BJ (cell line): ENCODE measurements around the gene DNAH10. TPM values are rescaled to one million over a fixed set of nuclear protein-coding genes. Genes with fewer than 3 reads are reported as not detected.

Experiments used
- CTCF ChIA-PET: fragments of 350-600 bp; formaldehyde crosslinking; extraction: SDS; loops from one replicate; lab custom pipeline; 2021; ENCODE audit warnings: antibody characterized with exemption, inconsistent platforms; lab: Yijun Ruan, JAX
- POLR2A ChIA-PET: fragments of 300-600 bp; sonication (Branson Sonifier 250); formaldehyde crosslinking; extraction: SDS; loops from one replicate; lab custom pipeline; 2021; ENCODE audit warnings: antibody characterized with exemption; lab: Charles Lee
- DNase-seq: peaks from one replicate; pipeline ENCODE4 v3.0.0-alpha.2; 2011; ENCODE audit warnings: low read depth
- H3K27me3 ChIP-seq: 2 replicates; pipeline ENCODE4 v1.6.0; 2011; ENCODE audit warnings: low read length; ENCODE audit not compliant: control insufficient read depth, insufficient read depth
- H3K36me3 ChIP-seq: 2 replicates; pipeline ENCODE4 v1.5.1; 2011; ENCODE audit warnings: low read length; ENCODE audit not compliant: control insufficient read depth, insufficient read depth
- H3K4me3 ChIP-seq: 2 replicates; pipeline ENCODE4 v1.5.1; 2011; ENCODE audit warnings: low read depth, mild to moderate bottlenecking, control low read depth, low read length
- polyA plus RNA-seq: library from polyadenylated mRNA; depleted of rRNA; stranded (reverse); fragments of >200 nt; gene quantifications from 2 replicates; pipeline ENCODE4 v1.2.3, GENCODE V29; 2011
- TF ChIP-seq, protein P1 (sequence below): IDR thresholded peaks from 2 replicates; pipeline ENCODE4 v1.5.1; 2011; ENCODE audit warnings: low read depth, mild to moderate bottlenecking, control low read depth, inconsistent platforms, low read length, moderate library complexity; ENCODE audit not compliant: insufficient read depth

The DNAH10 gene
- polyA plus RNA-seq, 1 experiment = 0.61 TPM

DNA sequence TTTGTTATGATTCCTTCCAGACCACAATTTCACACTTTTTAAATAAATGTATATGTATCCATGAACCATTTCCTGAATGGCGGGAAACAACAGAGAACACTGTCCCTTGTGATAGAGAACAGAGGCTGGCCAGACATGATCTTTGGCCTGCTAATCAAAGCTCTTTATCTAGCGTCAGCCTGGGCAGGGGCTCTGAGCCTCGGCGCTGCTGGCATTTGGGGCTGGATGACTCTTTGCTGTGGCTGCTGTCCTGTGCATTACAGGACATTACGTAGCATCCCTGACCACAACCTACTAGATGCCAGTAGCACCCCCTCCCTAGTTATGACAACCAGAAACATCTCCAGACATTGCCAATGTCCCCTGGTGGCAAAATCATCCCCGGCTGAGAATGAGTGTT is 77.7 kb downstream of the DNAH10 start:
- Histone ChIP-seq H3K4me3 (no peak overlapping the region), H3K27me3 (peaks cover 1% of the 10 kb centered on the region; the same call in 1 of the 2 replicates), H3K36me3 (no peaks in the 10 kb centered on the region)
- CTCF ChIA-PET = interaction anchor here (0.6 to 1.0 kb wide), 2 partner anchors 9 to 15 kb away, joined by 3 read pairs; no protein-coding TSS in a partner anchor
- POLR2A ChIA-PET = no interaction called here
- TF ChIP-seq, protein P1, sequence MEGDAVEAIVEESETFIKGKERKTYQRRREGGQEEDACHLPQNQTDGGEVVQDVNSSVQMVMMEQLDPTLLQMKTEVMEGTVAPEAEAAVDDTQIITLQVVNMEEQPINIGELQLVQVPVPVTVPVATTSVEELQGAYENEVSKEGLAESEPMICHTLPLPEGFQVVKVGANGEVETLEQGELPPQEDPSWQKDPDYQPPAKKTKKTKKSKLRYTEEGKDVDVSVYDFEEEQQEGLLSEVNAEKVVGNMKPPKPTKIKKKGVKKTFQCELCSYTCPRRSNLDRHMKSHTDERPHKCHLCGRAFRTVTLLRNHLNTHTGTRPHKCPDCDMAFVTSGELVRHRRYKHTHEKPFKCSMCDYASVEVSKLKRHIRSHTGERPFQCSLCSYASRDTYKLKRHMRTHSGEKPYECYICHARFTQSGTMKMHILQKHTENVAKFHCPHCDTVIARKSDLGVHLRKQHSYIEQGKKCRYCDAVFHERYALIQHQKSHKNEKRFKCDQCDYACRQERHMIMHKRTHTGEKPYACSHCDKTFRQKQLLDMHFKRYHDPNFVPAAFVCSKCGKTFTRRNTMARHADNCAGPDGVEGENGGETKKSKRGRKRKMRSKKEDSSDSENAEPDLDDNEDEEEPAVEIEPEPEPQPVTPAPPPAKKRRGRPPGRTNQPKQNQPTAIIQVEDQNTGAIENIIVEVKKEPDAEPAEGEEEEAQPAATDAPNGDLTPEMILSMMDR = no peak
- no peak for DNase-seq

DNA sequence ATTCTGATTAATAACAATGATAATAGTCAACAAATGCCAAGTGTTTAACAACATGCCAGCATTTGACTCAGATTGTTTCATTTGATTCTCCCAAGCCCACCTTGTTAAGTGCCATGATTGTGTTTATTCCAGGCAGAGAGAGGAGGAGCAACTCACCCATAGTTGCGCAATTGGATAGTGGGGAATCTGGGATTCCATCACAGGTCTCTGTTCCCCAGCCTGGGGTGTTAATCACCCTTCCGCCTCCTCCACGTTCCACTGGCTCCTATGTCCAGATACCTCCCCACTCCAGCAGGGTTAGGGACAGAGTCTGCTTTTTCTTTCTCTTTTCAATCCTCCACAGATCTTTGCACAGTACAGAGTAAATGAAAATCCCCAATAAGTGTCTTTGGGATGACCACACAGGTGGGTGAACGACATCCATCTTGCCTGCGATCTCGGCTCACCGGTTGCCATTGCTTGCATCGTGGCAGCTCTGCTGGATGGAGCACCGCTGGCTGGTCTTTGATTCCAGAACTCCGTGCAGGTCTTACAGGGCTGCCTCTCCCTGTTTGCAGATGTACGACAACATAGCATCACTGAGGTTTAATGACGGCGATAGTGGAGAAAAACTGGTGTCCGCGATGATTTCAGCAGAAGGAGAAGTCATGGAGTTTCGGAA is 78.8 kb downstream of the DNAH10 start:
- peaks cover 1% of the 10 kb centered on the region; the same call in 1 of the 2 replicates for H3K27me3 ChIP-seq
- H3K4me3 ChIP-seq = no peak overlapping the region
- TF ChIP-seq, protein P1 = no peak
- ChIA-PET POLR2A (no interaction called here), CTCF (interaction anchor here (1.2 kb wide), 1 partner anchor 146 kb away, joined by 3 read pairs; no protein-coding TSS in a partner anchor)
- DNase-seq = no peak
- no peaks in the 10 kb centered on the region for H3K36me3 ChIP-seq

GRCh38 chr12:123843912-123844748 is 82.0 kb downstream of the DNAH10 start:
- CTCF ChIA-PET = interaction anchor here (1.0 kb wide), 1 partner anchor 11 kb away, joined by 3 read pairs; no protein-coding TSS in a partner anchor
- no peaks in the 10 kb centered on the region; the same call in none of the 2 replicates for H3K27me3 ChIP-seq
- TF ChIP-seq, protein P1 = no peak
- no peaks in the 10 kb centered on the region for H3K36me3 ChIP-seq
- DNase-seq = no peak
- POLR2A ChIA-PET = no interaction called here
- H3K4me3 ChIP-seq = no peak overlapping the region

DNA sequence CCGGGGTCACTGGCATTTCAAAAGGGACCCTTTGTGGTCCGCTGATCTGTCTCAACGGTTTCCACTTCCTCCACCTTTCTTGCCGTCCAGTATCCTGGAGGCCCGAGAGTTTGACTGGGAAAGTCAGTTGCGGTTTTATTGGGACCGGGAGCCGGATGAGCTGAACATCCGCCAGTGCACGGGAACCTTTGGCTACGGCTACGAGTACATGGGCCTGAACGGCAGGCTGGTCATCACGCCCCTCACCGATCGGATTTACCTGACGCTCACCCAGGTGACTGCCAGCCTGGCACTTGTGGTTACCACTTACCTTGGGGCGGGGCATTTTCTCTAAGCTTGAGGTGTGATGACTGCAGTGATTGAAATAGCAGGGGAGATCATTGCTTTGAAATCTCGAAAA is 83.8 kb downstream of the DNAH10 start:
- ChIA-PET POLR2A (no interaction called here), CTCF (no interaction called here)
- DNase-seq = no peak
- Histone ChIP-seq H3K36me3 (no peaks in the 10 kb centered on the region), H3K27me3 (no peaks in the 10 kb centered on the region; the same call in none of the 2 replicates), H3K4me3 (no peak overlapping the region)
- TF ChIP-seq, protein P1 = no peak

DNA sequence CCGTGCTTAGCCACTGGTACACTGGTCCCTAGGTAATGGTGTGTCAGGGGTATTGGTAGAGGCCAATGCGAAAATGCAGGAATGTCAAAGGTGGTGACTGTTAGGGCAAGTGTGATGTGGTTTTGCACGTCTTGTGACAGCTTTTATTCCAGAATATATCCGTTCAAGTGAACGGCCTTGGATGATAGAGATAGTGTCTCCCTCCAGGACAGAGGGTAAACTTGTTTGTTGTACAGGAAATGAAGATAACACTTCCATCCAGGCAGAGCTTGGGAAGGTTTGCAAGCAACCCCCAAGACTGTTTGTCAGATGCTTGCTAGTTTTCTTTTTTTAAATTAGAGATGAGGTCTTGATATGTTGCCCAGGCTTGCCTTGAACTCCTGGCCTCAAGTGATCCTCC is 84.2 kb downstream of the DNAH10 start:
- ChIA-PET CTCF (interaction anchor here (0.6 kb wide), 1 partner anchor 201 kb away, joined by 3 read pairs; no protein-coding TSS in a partner anchor), POLR2A (no interaction called here)
- no peak for DNase-seq
- H3K27me3 ChIP-seq = no peaks in the 10 kb centered on the region; the same call in 1 of the 2 replicates
- no peak overlapping the region for H3K4me3 ChIP-seq
- TF ChIP-seq, protein P1 = no peak
- no peaks in the 10 kb centered on the region for H3K36me3 ChIP-seq
